Fibroblast of the conjunctiva (primary cell): ENCODE data around the gene PLXNB1.
A peak's percentile ranks its signal among the peaks of the same experiment; 100 is the strongest.
"Not testable (repeated sequence)": the region's sequence is repeated elsewhere in the genome, so short reads cannot be mapped to it uniquely, and the experiment has no call there.

Experiments
- DNase-seq: peaks from one replicate; pipeline ENCODE4 v3.0.0-alpha.2; 2010; ENCODE audit warnings: low read depth

The PLXNB1 gene

GRCh38 chr3:48463703-48464102, 33.8 kb upstream of the PLXNB1 start:
- DNase-seq, result no peak

GRCh38 chr3:48461767-48462166, 31.9 kb upstream of the PLXNB1 start:
- DNase-seq, result not testable (repeated sequence)

- no peak for DNase-seq
Observed at GRCh38 chr3:48460517-48460902, 30.6 kb upstream of the PLXNB1 start.

- no peak for DNase-seq
Observed at GRCh38 chr3:48459773-48460516, 30.1 kb upstream of the PLXNB1 start.

GRCh38 chr3:48459331-48459730, 29.4 kb upstream of the PLXNB1 start:
- DNase-seq, result no peak

GRCh38 chr3:48456456-48456855, 26.6 kb upstream of the PLXNB1 start:
- DNase-seq, result no peak

GRCh38 chr3:48451270-48451669, 21.4 kb upstream of the PLXNB1 start:
- no peak for DNase-seq

GRCh38 chr3:48446425-48447193, 16.7 kb upstream of the PLXNB1 start, which contains the start of gene ATRIP:
Gene ATRIP (plus strand): TSS chr3:48446737. CDS start chr3:48446846, 109 bp downstream.
- DNase-seq, result peak; percentile 56

- no peak for DNase-seq
Observed at GRCh38 chr3:48446043-48446424, 16.1 kb upstream of the PLXNB1 start.

GRCh38 chr3:48445277-48445882, 15.5 kb upstream of the PLXNB1 start:
- DNase-seq, result no peak

- DNase-seq, result no peak
Observed at GRCh38 chr3:48441940-48442339, 12.1 kb upstream of the PLXNB1 start.

GRCh38 chr3:48440590-48440958, 10.7 kb upstream of the PLXNB1 start:
- DNase-seq, result no peak

GRCh38 chr3:48439820-48440589, 10.1 kb upstream of the PLXNB1 start, which contains the start of the genes CCDC51 and TMA7:
Gene CCDC51 (minus strand): TSS chr3:48440119. CDS start chr3:48435128, 4,991 bp downstream.
Gene TMA7 (plus strand): TSS chr3:48440257. CDS start chr3:48440297, 40 bp downstream.
- peak; percentile 90 for DNase-seq

GRCh38 chr3:48437812-48438211, 7.9 kb upstream of the PLXNB1 start:
- DNase-seq, result no peak

GRCh38 chr3:48436855-48437254, 7.0 kb upstream of the PLXNB1 start:
- DNase-seq, result no peak

- DNase-seq, result no peak
Observed at GRCh38 chr3:48436477-48436787, 6.5 kb upstream of the PLXNB1 start.

- peak; percentile 74 for DNase-seq
Observed at GRCh38 chr3:48435774-48436476, 6.0 kb upstream of the PLXNB1 start.

- no peak for DNase-seq
Observed at GRCh38 chr3:48435223-48435595, 5.3 kb upstream of the PLXNB1 start.

GRCh38 chr3:48434591-48435222, 4.8 kb upstream of the PLXNB1 start:
- DNase-seq, result no peak

- no peak for DNase-seq
Observed at GRCh38 chr3:48433472-48434118, 3.7 kb upstream of the PLXNB1 start.
